Cardiac muscle cell (in vitro differentiated cells and primary cell): ENCODE measurements around the gene SNAPC4. TPM values are rescaled to one million over a fixed set of nuclear protein-coding genes. Genes with fewer than 3 reads are reported as not detected.

Experiments used
- DNase-seq, 2 donors: peaks; one replicate each; pipeline versions ENCODE4 v3.0.0 to v3.0.0-alpha.2; 2010 to 2017; ENCODE audit warnings: low read depth in 1 of 2, low spot score in 1 of 2
- H3K27ac ChIP-seq: fragments of 200-600 bp; sonication (generic); 2 replicates; pipeline ENCODE4 v1.5.1; 2016
- H3K27me3 ChIP-seq: fragments of 200-600 bp; sonication (generic); 2 replicates; pipeline ENCODE4 v1.6.0; 2016; ENCODE audit warnings: control low read depth
- H3K36me3 ChIP-seq: fragments of 200-600 bp; sonication (generic); 2 replicates; pipeline ENCODE4 v1.5.1; 2016; ENCODE audit warnings: control low read depth
- H3K4me1 ChIP-seq: fragments of 200-600 bp; sonication (generic); 2 replicates; pipeline ENCODE4 v1.8.1; 2017; ENCODE audit warnings: low read depth, mild to moderate bottlenecking, mixed run types
- H3K4me3 ChIP-seq: fragments of 200-600 bp; sonication (generic); 2 replicates; pipeline ENCODE4 v1.5.1; 2016; ENCODE audit warnings: mild to moderate bottlenecking
- H3K9me3 ChIP-seq: fragments of 200-600 bp; sonication (generic); 2 replicates; pipeline ENCODE4 v1.5.1; 2017; ENCODE audit warnings: low read depth, mild to moderate bottlenecking, control low read depth
- CTCF ChIP-seq: IDR thresholded peaks from 2 replicates; pipeline ENCODE4 v1.5.1; 2012; ENCODE audit warnings: low read depth, mild to moderate bottlenecking, low read length
- polyA plus RNA-seq: library from polyadenylated mRNA; unstranded; fragments of >200 nt; fragmentation: Nextera tagmentation; extraction: Ambion mirVana; gene quantifications from 2 replicates; pipeline ENCODE4 v1.2.1, GENCODE V29; 2016
- total RNA-seq: library from RNA; depleted of rRNA; stranded (reverse); fragments of >200 nt; gene quantifications from 2 replicates; pipeline ENCODE4 v1.2.3, GENCODE V29; 2016

The SNAPC4 gene
- total and polyA plus RNA-seq, 2 experiments from 2014 or later: 7.7 to 12.7 TPM

DNA sequence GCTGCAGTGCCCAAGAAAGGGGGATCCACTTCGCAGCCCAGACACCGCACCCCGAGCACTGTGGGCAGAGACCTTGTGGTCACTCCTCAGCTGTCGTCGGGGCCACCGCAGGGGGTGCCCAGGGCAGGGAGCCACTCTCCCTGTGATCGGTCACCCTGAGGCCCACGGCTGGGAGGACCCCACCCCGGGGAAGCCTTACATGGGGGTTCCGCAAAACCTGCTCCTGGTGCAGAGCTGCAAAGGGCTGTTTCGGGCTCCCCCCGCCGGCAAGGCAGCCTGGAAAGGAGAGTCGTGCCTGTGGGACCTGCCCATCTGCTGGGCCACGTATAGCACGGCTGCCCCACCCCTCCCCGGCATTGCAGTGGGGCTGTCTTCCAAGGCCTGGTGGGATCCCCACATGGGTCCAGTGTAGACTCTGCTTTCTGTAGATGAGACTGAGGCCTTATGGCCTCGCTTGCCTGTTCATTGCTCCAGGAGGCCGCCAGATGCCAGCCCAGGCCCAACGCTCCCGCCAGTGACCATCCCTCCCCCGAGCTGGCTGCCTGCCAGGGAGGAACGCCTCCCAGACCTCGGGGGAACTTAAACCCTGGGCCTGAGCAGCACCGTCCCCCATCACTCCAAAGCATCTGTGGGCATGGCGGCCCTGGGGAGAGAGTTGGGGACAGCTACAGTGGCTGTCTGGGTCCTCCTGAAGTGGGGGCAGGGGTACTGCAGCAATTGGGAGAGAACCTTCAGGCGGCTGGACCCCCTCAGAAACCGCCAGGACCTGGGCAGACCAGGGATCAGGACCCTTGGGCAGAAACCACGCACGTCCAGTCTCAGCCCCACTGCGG lies 34.8 kb downstream of the SNAPC4 start:
- Histone ChIP-seq H3K4me3 (no peak overlapping the region), H3K27me3 (no peaks in the 10 kb centered on the region), H3K27ac (no peak overlapping the region), H3K9me3 (no peaks in the 10 kb centered on the region), H3K4me1 (no peaks in the 10 kb centered on the region), H3K36me3 (no peaks in the 10 kb centered on the region)
- TF ChIP-seq CTCF: no peak
- no peak for DNase-seq

DNA sequence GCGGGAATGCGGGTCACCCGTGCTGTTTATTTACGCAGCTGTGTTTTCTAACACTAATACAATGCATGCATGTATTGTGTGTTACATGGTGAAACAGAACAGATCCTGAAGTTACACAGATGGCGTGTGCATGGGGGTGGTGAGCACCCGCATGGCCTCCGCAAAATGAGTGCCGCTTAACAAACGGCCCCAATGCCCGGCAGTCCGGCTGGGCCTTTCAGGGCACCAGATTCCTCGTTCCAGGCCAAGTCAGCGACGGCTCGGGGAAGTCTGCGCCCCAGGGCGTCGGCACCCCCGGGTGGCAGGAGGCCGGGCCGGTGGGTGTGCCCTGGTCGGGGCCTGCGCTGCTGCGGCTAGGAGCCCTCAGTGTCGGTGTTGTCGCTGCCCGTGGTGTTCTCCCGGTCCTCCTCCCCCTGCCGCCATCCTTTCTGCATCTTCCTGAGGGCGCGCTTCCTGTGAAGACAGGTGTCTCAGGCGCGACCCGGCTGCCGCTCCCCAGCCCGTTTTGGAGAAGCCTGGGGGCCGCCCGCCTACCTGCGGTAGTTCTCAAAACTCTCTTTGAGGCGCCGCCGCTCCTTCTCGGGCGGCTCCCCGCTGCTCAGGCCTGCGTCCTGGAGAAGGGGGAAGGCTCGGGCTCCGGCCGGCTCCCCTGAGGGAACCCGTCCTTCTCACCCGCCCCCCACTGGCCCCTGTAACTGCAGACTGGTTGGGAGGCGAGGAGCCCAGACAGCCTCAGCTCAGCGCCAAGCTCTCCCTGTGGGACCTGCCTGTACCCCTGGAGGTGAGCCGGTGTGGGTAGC lies 35.8 kb downstream of the SNAPC4 start:
- DNase-seq: no peak
- TF ChIP-seq CTCF: no peak
- H3K36me3 ChIP-seq: no peaks in the 10 kb centered on the region
- H3K9me3 ChIP-seq: no peaks in the 10 kb centered on the region
- no peak overlapping the region for H3K4me3 ChIP-seq
- H3K4me1 ChIP-seq: no peaks in the 10 kb centered on the region
- no peak overlapping the region for H3K27ac ChIP-seq
- H3K27me3 ChIP-seq: no peaks in the 10 kb centered on the region

DNA sequence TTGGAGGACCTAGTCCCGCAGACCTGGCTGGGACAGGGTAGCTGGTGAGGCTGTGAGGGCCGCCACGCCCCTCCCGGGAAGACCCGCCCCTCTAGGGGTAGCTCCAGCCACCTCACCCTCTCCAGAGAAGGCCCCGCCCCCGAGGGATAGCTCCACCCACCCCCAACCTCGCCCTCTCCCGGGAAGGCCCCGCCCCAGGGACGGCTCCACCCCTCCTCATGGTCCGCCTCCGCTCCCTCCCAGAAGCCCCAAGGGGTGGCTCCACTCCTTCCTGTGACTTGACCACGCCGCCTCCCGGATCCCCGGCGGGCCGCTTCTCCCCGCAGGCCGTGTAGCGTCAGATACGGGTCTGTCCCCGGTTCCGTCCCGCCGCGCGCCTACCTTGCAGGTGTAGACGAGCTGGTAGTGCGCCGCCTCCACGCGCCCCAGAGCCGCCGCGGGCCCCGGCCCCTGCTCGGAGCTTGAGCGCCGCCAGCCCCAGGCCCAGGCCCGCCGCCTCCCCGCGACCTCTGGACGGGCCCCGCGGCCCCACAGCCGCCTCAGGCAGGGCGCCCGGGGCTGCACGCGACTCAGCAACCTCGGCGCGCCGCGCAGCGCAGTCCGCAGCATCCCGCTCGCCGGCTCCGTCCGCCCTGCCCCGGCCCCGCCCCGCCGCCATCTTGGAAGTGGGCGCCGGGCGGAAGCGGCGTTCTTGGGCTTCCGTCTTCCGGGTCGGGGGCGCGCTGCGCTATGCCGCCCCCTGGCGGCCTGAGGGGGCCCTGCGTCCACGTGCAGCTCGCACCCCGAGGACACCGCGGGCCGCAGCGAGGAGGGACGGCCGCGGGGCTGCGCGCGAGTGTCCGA lies 36.6 kb downstream of the SNAPC4 start, which contains the start of gene DNLZ:
TSS of gene DNLZ (minus strand) at position 639 of the 843 bp plus-strand sequence. CDS start at position 609, 30 bp downstream.
- Histone ChIP-seq H3K4me1 (no peaks in the 10 kb centered on the region), H3K36me3 (peaks cover under 1% of the 10 kb centered on the region), H3K27ac (peak within 1 kb of the TSS; percentile 15), H3K9me3 (no peaks in the 10 kb centered on the region), H3K4me3 (peak within 1 kb of the TSS; percentile 68), H3K27me3 (no peaks in the 10 kb centered on the region)
- TF ChIP-seq CTCF: peak; percentile 82
- DNase-seq: peak; percentile 95 to 97

DNA sequence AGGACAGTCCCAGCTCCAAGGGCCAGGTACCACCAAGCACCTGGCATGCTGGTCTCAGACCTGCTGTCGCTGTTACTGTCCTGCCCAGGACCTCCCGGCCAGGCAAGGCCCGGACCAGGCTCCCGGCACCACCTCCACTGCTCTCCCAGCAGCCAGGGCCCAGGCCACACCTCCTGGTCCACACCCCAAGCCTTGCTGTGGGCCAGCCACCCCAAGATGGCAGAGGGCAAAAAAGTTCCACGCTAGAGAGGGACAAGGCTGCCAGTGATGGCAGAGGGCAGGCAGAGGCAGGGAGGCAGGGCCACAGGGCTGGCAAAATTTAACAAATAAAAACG lies 37.6 kb downstream of the SNAPC4 start:
- no peak for TF ChIP-seq CTCF
- no peak overlapping the region for H3K4me3 ChIP-seq
- H3K9me3 ChIP-seq: no peaks in the 10 kb centered on the region
- no peaks in the 10 kb centered on the region for H3K27me3 ChIP-seq
- H3K27ac ChIP-seq: no peak overlapping the region
- peaks cover 5% of the 10 kb centered on the region for H3K36me3 ChIP-seq
- no peak for DNase-seq
- H3K4me1 ChIP-seq: no peaks in the 10 kb centered on the region

GRCh38 chr9:136361754-136362449 lies 38.1 kb downstream of the SNAPC4 start:
- DNase-seq: no peak
- peak overlapping the region; percentile 42 for H3K27ac ChIP-seq
- H3K27me3 ChIP-seq: no peaks in the 10 kb centered on the region
- peaks cover 5% of the 10 kb centered on the region for H3K36me3 ChIP-seq
- no peak for TF ChIP-seq CTCF
- no peaks in the 10 kb centered on the region for H3K9me3 ChIP-seq
- H3K4me1 ChIP-seq: no peaks in the 10 kb centered on the region
- H3K4me3 ChIP-seq: no peak overlapping the region
